Measurements from ENCODE around the gene FBXO27.

The FBXO27 gene

DNA sequence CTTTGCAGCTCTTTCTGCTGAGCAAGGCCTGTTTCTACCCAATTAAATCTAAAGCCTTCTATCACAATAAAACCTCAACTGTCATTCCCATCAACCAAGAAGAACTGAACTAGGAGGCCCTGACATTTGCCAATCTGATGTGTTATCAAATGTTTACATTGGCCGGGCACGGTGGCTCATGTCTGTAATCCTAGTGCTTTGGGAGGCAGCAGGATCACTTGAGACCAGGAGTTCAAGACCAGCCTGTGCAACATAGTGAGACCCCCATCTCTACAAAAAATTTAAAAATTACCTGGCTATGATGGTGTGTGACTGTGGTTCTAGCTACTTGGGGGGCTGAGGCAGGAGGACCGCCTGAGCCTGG is 54.0 kb downstream of the FBXO27 start:
- Histone ChIP-seq H3K27me3 (ENCODE audit: control insufficient read depth, insufficient read depth, low read length) (peaks cover 3% of the 10 kb centered on the region), H3K4me1 (ENCODE audit: control insufficient read depth, insufficient read depth, low read length) (peaks cover 9% of the 10 kb centered on the region), H3K9ac (ENCODE audit: low read length) (no peak overlapping the region), H3K4me3 (ENCODE audit: low read length) (no peak overlapping the region), H3K27ac (ENCODE audit: low read depth, low read length) (no peak overlapping the region), H3K36me3 (ENCODE audit: control insufficient read depth, insufficient read depth, low read length) (no peaks in the 10 kb centered on the region)

DNA sequence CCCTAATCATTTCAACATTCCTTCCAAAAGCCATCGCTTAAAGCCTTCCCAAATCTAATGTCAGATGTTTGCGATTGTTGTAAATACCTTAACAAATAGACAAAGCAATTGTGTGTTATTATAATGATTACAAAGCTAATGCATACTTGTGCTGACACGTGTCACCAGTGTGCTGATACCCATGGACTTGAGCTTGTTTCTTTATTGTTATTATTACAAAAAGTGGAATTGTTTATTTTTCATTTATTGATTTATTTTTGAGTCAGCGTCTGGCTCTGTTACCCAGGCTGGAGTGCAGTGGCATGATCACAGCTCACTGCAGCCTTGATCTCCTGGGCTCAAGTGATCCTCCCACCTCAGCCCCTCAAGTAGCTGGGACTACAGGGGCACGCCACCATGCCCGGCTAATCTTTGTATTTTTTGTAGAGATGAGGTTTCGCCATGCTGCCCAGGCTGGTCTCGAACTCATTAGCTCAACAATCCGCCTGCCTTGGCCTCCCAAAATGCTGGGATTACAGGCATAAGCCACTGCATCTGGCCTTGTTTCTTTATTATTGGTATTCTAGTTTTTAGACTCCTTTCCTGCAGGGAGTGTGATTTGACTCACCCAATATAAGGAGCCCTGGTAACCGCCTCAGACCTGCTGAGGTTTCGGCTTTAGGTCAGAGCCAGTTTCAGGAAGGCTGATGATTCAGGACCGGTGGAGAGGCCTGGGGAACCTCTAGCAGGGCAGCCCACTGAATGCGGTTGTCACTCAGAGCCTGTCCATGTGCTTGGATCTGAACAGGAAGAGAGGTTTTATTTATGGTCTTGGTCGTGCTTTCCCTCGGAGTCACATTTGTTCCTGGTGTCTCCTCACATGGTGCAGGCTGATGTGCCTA is 54.7 kb downstream of the FBXO27 start:
- peaks cover 3% of the 10 kb centered on the region for H3K27me3 ChIP-seq (ENCODE audit: control insufficient read depth, insufficient read depth, low read length)
- H3K27ac ChIP-seq (ENCODE audit: low read depth, low read length) = no peak overlapping the region
- no peaks in the 10 kb centered on the region for H3K36me3 ChIP-seq (ENCODE audit: control insufficient read depth, insufficient read depth, low read length)
- H3K4me3 ChIP-seq (ENCODE audit: low read length) = no peak overlapping the region
- H3K4me1 ChIP-seq (ENCODE audit: control insufficient read depth, insufficient read depth, low read length) = peaks cover 9% of the 10 kb centered on the region
- H3K9ac ChIP-seq (ENCODE audit: low read length) = no peak overlapping the region

DNA sequence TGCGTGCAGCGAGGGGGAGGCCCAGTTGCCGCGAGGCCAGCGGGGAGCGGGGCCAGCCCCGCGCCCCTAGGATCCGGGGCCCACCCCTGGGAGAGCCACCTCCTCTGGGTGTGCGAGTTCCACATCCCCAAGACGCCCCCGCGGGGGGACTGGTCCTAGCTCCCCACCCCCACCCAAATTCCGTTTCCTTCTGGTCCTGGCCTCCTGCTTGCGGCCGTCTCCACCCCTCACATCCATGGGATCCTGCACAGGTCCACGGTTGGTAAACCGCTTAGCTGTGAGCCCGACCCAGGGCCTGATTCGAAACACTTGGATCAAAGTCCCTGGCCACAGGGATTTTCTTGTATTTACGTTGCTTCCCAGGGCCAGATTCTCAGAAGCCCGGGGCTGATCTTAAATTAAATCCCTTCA is 56.5 kb downstream of the FBXO27 start:
- Histone ChIP-seq H3K27ac (ENCODE audit: low read depth, low read length) (peak overlapping the region; percentile 89), H3K4me3 (ENCODE audit: low read length) (peak overlapping the region; percentile 44), H3K9ac (ENCODE audit: low read length) (no peak overlapping the region), H3K36me3 (ENCODE audit: control insufficient read depth, insufficient read depth, low read length) (no peaks in the 10 kb centered on the region), H3K4me1 (ENCODE audit: control insufficient read depth, insufficient read depth, low read length) (peaks cover 9% of the 10 kb centered on the region), H3K27me3 (ENCODE audit: control insufficient read depth, insufficient read depth, low read length) (peaks cover 3% of the 10 kb centered on the region)

GRCh38 chr19:38975214-38975860 is 57.0 kb downstream of the FBXO27 start, which contains the start of gene FBXO17:
FBXO17 (minus strand) TSS chr19:38975742; CDS start chr19:38950319, 25,423 bp downstream.
- H3K9ac ChIP-seq (ENCODE audit: low read length) = peak within 1 kb of the TSS; percentile 73
- peaks cover 3% of the 10 kb centered on the region for H3K27me3 ChIP-seq (ENCODE audit: control insufficient read depth, insufficient read depth, low read length)
- peaks cover 9% of the 10 kb centered on the region for H3K4me1 ChIP-seq (ENCODE audit: control insufficient read depth, insufficient read depth, low read length)
- H3K27ac ChIP-seq (ENCODE audit: low read depth, low read length) = peak within 1 kb of the TSS; percentile 89
- peak within 1 kb of the TSS; percentile 67 for H3K4me3 ChIP-seq (ENCODE audit: low read length)
- H3K36me3 ChIP-seq (ENCODE audit: control insufficient read depth, insufficient read depth, low read length) = no peaks in the 10 kb centered on the region

- Histone ChIP-seq H3K4me1 (ENCODE audit: control insufficient read depth, insufficient read depth, low read length) (peaks cover 9% of the 10 kb centered on the region), H3K27ac (ENCODE audit: low read depth, low read length) (peak overlapping the region; percentile 89), H3K9ac (ENCODE audit: low read length) (no peak overlapping the region), H3K36me3 (ENCODE audit: control insufficient read depth, insufficient read depth, low read length) (no peaks in the 10 kb centered on the region), H3K4me3 (ENCODE audit: low read length) (peak overlapping the region; percentile 67), H3K27me3 (ENCODE audit: control insufficient read depth, insufficient read depth, low read length) (peaks cover 3% of the 10 kb centered on the region)
Measured at GRCh38 chr19:38974624-38975213, 57.6 kb downstream of the FBXO27 start.

All from rectal smooth muscle tissue (tissue), 1 donor.